A673 (cell line): ENCODE results near the gene GPR37L1.

ENCODE experiments used
- EZH2 ChIP-seq: fragments of 200-600 bp; sonication (generic); IDR thresholded peaks from 2 replicates; pipeline ENCODE4 v1.6.1; 2017; ENCODE audit warnings: borderline replicate concordance, low read depth, mild to moderate bottlenecking, mixed read lengths, antibody characterized with exemption, low read length; ENCODE audit not compliant: poor library complexity, severe bottlenecking
- TF ChIP-seq, protein P1 (sequence below): fragments of 300-800, 200-600 bp; sonication (generic); conservative IDR thresholded peaks from 2 replicates; pipeline ENCODE4 v1.5.1; 2017; ENCODE audit warnings: low read depth, mild to moderate bottlenecking, antibody characterized with exemption, low read length, moderate library complexity, mixed read lengths

GRCh38 chr1:202154766-202155477 is 32.2 kb downstream of the GPR37L1 start:
- TF ChIP-seq, protein P1, sequence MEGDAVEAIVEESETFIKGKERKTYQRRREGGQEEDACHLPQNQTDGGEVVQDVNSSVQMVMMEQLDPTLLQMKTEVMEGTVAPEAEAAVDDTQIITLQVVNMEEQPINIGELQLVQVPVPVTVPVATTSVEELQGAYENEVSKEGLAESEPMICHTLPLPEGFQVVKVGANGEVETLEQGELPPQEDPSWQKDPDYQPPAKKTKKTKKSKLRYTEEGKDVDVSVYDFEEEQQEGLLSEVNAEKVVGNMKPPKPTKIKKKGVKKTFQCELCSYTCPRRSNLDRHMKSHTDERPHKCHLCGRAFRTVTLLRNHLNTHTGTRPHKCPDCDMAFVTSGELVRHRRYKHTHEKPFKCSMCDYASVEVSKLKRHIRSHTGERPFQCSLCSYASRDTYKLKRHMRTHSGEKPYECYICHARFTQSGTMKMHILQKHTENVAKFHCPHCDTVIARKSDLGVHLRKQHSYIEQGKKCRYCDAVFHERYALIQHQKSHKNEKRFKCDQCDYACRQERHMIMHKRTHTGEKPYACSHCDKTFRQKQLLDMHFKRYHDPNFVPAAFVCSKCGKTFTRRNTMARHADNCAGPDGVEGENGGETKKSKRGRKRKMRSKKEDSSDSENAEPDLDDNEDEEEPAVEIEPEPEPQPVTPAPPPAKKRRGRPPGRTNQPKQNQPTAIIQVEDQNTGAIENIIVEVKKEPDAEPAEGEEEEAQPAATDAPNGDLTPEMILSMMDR, result peak; percentile 81
- TF ChIP-seq EZH2, result no peak
